Measurements from ENCODE around the gene ZBTB25.

Gene ZBTB25

DNA sequence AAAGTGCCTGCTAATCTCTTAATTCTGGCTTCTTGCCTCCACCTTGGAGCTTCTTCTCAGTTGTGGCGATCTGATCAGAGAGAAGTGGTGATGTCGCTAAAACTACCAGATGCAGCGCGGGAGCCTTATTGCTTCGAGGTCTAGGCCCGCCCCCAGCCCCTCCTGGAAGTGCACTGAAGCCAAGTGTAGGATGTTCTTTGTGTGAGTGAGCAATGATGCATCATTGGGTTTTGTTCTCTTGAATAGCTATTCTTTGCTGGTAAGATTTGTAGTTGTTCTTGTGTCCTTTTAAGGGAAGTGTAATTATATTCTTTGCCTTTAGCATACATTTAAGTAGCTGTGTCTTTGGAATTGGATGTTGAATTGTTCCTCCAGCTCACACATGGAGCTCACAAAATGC, 79.7 kb downstream of the ZBTB25 start:
- H3K9me3 ChIP-seq, result no peaks in the 10 kb centered on the region
- H3K4me1 ChIP-seq (ENCODE audit: control insufficient read depth in 1 of 2, insufficient read depth in 1 of 2, low read depth in 1 of 2, low read length in 1 of 2), result no peaks in the 10 kb centered on the region
- H3K27ac ChIP-seq, result no peak overlapping the region
- peaks cover 29% of the 10 kb centered on the region for H3K36me3 ChIP-seq
- H3K27me3 ChIP-seq, result no peaks in the 10 kb centered on the region
- TF ChIP-seq, protein P1, sequence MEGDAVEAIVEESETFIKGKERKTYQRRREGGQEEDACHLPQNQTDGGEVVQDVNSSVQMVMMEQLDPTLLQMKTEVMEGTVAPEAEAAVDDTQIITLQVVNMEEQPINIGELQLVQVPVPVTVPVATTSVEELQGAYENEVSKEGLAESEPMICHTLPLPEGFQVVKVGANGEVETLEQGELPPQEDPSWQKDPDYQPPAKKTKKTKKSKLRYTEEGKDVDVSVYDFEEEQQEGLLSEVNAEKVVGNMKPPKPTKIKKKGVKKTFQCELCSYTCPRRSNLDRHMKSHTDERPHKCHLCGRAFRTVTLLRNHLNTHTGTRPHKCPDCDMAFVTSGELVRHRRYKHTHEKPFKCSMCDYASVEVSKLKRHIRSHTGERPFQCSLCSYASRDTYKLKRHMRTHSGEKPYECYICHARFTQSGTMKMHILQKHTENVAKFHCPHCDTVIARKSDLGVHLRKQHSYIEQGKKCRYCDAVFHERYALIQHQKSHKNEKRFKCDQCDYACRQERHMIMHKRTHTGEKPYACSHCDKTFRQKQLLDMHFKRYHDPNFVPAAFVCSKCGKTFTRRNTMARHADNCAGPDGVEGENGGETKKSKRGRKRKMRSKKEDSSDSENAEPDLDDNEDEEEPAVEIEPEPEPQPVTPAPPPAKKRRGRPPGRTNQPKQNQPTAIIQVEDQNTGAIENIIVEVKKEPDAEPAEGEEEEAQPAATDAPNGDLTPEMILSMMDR (IDR thresholded peaks at IDR 0.05), result no peak
- no peak overlapping the region for H3K4me3 ChIP-seq (ENCODE audit: low read depth in 1 of 2, low read length in 1 of 2)

DNA sequence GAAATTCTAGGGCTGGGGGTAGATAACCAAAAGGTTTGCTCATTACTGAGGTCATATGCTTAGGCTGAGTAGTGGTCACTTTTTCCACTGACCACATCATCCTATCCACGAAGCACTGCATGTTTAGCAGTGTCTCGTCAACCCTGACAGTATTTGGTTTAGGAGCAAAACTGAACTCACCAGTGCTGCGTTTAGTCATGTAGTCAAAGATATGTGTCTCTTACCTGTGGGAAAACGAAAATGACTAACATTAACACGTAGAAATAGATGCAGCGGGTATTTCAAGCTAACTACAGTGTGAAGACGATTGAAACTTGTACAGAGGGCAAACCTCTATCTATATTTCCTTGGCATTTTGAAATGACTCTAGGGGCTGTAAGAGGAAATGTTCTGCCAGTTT, 80.9 kb downstream of the ZBTB25 start:
- no peak overlapping the region for H3K4me3 ChIP-seq (ENCODE audit: low read depth in 1 of 2, low read length in 1 of 2)
- peaks cover 31% of the 10 kb centered on the region for H3K36me3 ChIP-seq
- H3K9me3 ChIP-seq, result no peaks in the 10 kb centered on the region
- TF ChIP-seq, protein P1 (IDR thresholded peaks at IDR 0.05), result no peak
- H3K4me1 ChIP-seq (ENCODE audit: control insufficient read depth in 1 of 2, insufficient read depth in 1 of 2, low read depth in 1 of 2, low read length in 1 of 2), result no peaks in the 10 kb centered on the region
- H3K27ac ChIP-seq, result no peak overlapping the region
- H3K27me3 ChIP-seq, result no peaks in the 10 kb centered on the region

GRCh38 chr14:64422005-64422404, 81.6 kb downstream of the ZBTB25 start:
- H3K27me3 ChIP-seq, result no peaks in the 10 kb centered on the region
- no peaks in the 10 kb centered on the region for H3K4me1 ChIP-seq (ENCODE audit: control insufficient read depth in 1 of 2, insufficient read depth in 1 of 2, low read depth in 1 of 2, low read length in 1 of 2)
- no peak overlapping the region for H3K4me3 ChIP-seq (ENCODE audit: low read depth in 1 of 2, low read length in 1 of 2)
- TF ChIP-seq, protein P1 (IDR thresholded peaks at IDR 0.05), result no peak
- no peak overlapping the region for H3K27ac ChIP-seq
- H3K36me3 ChIP-seq, result peaks cover 25% of the 10 kb centered on the region
- no peaks in the 10 kb centered on the region for H3K9me3 ChIP-seq

- peaks cover 28% of the 10 kb centered on the region for H3K36me3 ChIP-seq
- no peaks in the 10 kb centered on the region for H3K27me3 ChIP-seq
- H3K4me1 ChIP-seq (ENCODE audit: control insufficient read depth in 1 of 2, insufficient read depth in 1 of 2, low read depth in 1 of 2, low read length in 1 of 2), result no peaks in the 10 kb centered on the region
- H3K27ac ChIP-seq, result no peak overlapping the region
- H3K9me3 ChIP-seq, result no peaks in the 10 kb centered on the region
- TF ChIP-seq, protein P1 (IDR thresholded peaks at IDR 0.05), result no peak
- no peak overlapping the region for H3K4me3 ChIP-seq (ENCODE audit: low read depth in 1 of 2, low read length in 1 of 2)
Observed at GRCh38 chr14:64421166-64421565, 82.5 kb downstream of the ZBTB25 start.

GRCh38 chr14:64419003-64419402, 84.6 kb downstream of the ZBTB25 start:
- Histone ChIP-seq H3K4me3 (ENCODE audit: low read depth in 1 of 2, low read length in 1 of 2) (no peak overlapping the region), H3K36me3 (peaks cover 35% of the 10 kb centered on the region), H3K27me3 (no peaks in the 10 kb centered on the region), H3K4me1 (ENCODE audit: control insufficient read depth in 1 of 2, insufficient read depth in 1 of 2, low read depth in 1 of 2, low read length in 1 of 2) (no peaks in the 10 kb centered on the region), H3K9me3 (no peaks in the 10 kb centered on the region), H3K27ac (no peak overlapping the region)
- TF ChIP-seq, protein P1 (IDR thresholded peaks at IDR 0.05), result no peak

DNA sequence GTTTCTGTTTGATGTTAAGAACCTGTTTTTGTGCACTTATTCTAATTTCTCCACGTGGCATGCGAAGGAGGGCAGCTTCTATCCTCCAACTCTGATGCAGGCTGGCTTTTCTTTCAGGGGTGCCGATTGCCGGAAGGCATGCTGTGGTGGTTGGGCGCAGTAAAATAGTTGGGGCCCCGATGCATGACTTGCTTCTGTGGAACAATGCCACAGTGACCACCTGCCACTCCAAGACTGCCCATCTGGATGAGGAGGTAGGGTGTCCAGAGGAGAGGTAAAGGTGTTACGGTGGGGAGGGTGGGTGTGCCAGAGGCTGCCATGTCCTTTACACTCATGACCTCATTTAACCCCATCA, 85.9 kb downstream of the ZBTB25 start:
- Histone ChIP-seq H3K9me3 (no peaks in the 10 kb centered on the region), H3K27ac (no peak overlapping the region), H3K4me3 (ENCODE audit: low read depth in 1 of 2, low read length in 1 of 2) (no peak overlapping the region), H3K27me3 (no peaks in the 10 kb centered on the region), H3K36me3 (peaks cover 42% of the 10 kb centered on the region), H3K4me1 (ENCODE audit: control insufficient read depth in 1 of 2, insufficient read depth in 1 of 2, low read depth in 1 of 2, low read length in 1 of 2) (no peaks in the 10 kb centered on the region)
- TF ChIP-seq, protein P1 (IDR thresholded peaks at IDR 0.05), result no peak
